GM13977 (cell line): ENCODE measurements around the gene KCTD13.

Experiments
- DNase-seq: peaks from one replicate; pipeline ENCODE4 v3.0.0; 2012; ENCODE audit warnings: low spot score
- CTCF ChIP-seq: IDR thresholded peaks from 2 replicates; pipeline ENCODE4 v1.5.1; 2012; ENCODE audit warnings: mild to moderate bottlenecking, control low read depth; ENCODE audit not compliant: insufficient read depth; ENCODE audit errors: extremely low read depth, missing control alignments
- in situ Hi-C: fragments of 300-500 bp; cut with MboI; formaldehyde crosslinking; loops from one replicate; pipeline ENCODE4 v1.12.0; 2022; ENCODE audit warnings: low sequenced_read_pairs, low pct_unique_long_range_greater_than_20kb, mixed read lengths, inconsistent platforms; ENCODE audit not compliant: unreplicated experiment

The KCTD13 gene

DNA sequence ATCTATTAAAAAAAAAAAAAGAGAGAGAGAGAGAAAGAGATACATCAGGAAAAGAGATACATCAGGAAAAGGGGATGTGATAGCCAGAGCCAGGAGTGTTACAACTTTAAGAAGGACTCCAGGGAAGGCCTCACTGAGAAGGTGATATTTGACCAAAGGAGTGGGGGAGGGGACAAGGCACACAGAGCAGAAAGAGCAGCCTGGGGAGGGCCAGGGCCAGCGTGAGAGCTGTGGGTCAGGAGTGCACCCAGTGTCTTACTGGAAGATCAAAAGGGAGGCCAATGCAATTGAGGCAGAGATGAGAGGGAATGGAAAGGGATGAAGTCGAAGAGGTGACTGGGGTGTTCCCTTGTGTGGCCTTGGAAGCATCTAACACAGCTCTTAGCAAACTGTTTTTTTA lies 18.1 kb downstream of the KCTD13 start:
- in situ Hi-C loops = no loop called here

GRCh38 chr16:29906520-29907244 lies 19.3 kb downstream of the KCTD13 start:
- no peak for DNase-seq
- TF ChIP-seq CTCF = no peak
- in situ Hi-C loops = no loop called here

More for the DNA sequence above, 18.1 kb downstream of the KCTD13 start:
- no peak for DNase-seq
- TF ChIP-seq CTCF = no peak

- no peak for TF ChIP-seq CTCF
- in situ Hi-C loops = no loop called here
- no peak for DNase-seq
Measured at GRCh38 chr16:29905668-29906067, 20.4 kb downstream of the KCTD13 start.

DNA sequence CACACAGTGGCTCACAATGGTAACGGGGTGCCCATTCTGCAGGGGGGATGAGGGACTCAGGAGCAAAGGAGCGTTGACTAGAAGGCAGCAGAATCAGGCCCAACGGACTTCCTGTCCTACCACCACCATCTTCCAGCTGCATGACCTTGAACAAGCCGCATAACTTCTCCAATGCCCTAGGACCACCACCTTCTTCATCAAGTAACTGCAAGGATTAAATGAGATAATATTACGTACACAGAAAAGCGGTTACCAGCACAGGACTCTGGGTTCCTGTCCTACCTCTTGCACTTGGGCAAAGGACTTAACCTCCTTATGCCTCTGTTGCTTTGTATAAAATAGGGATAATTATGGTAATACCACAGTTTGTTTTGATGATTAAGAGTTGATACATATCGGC lies 21.1 kb downstream of the KCTD13 start:
- in situ Hi-C loops = no loop called here
- TF ChIP-seq CTCF = no peak

GRCh38 chr16:29903590-29903989 lies 22.4 kb downstream of the KCTD13 start:
- in situ Hi-C loops = no loop called here
- DNase-seq = no peak
- no peak for TF ChIP-seq CTCF

More for the DNA sequence above, 21.1 kb downstream of the KCTD13 start:
- no peak for DNase-seq

- no peak for DNase-seq
- in situ Hi-C loops = no loop called here
- TF ChIP-seq CTCF = no peak
Measured at GRCh38 chr16:29901607-29901945, 24.4 kb downstream of the KCTD13 start.
